Skin of body (tissue), 3 donors: ENCODE data around the gene IGSF3. TPM values are rescaled to one million over a fixed set of nuclear protein-coding genes. Genes with fewer than 3 reads are reported as not detected.

Experiments
- DNase-seq: peaks from one replicate; lab custom pipeline; 2025; lab: John Stamatoyannopoulos, UW
- small RNA-seq: library from RNA; depleted of rRNA; stranded (forward); fragments of <200 nt; gene quantifications from one replicate; pipeline ENCODE3, GENCODE V24; 2014; ENCODE audit warnings: low replicate concordance
- total RNA-seq: library from RNA; depleted of rRNA; stranded (reverse); fragments of >200 nt; gene quantifications from one replicate; pipeline ENCODE4 v1.2.3, GENCODE V29; 2014

IGSF3 gene
- total RNA-seq, 1 donor from 2014 or later = 47.0 TPM

DNA sequence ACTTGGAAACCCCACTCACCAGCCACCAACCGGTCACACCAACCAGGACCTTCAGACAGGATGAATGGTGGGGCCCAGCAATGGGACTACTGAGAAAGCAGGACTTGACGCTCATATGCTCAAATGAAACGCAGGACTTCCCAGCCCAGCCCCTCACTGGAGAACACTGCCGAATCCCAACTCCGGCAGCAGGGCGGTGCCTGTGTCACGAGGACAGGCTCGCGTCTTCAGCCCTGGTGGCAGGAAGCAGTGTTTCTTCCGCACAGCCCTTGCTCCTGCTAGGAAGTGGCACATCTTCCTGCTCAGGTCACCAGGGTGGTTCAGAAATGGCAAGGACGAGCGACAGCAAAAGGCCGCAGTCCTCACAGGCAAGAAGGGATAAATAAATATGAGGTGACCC, 135.6 kb downstream of the IGSF3 start:
- no peak for DNase-seq

DNA sequence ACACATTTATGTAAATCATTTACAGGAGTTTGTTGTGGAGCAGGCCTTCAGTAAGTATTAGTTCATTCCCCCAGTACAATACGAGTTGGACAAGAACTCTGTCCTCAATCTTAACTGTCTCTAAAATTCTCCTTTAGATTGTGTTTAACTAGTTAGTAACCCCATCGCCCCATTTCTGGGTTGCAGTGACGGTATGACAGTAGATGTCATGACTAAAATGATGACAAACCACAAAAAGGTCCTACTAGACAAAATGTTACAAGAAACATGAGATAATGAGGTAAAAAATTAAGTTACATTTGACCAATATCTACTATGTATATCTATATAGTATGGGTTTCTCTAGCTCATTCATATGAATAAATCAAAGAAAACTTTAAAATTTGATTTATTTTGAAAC, 137.9 kb downstream of the IGSF3 start:
- DNase-seq = no peak

DNA sequence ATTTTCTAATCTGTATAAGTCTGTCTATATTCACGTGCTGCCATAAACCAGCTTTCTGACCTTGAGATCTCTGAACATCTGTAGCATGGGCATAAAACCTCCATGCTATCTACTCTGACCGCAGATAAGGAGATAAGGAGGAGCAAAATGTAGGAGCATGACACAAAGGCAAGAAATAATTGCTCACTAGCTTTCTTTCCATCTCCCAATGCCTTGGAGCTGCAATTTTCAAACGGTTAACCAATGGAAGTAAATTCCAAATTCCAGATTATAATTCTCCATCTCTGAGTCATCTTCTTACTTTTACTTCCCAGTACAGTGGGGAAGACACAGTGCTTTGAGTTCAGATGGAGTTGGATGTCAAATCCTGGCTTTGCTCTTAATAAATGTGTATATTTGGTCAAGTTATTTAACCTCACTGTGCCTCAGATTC, 138.3 kb downstream of the IGSF3 start:
- no peak for DNase-seq

DNA sequence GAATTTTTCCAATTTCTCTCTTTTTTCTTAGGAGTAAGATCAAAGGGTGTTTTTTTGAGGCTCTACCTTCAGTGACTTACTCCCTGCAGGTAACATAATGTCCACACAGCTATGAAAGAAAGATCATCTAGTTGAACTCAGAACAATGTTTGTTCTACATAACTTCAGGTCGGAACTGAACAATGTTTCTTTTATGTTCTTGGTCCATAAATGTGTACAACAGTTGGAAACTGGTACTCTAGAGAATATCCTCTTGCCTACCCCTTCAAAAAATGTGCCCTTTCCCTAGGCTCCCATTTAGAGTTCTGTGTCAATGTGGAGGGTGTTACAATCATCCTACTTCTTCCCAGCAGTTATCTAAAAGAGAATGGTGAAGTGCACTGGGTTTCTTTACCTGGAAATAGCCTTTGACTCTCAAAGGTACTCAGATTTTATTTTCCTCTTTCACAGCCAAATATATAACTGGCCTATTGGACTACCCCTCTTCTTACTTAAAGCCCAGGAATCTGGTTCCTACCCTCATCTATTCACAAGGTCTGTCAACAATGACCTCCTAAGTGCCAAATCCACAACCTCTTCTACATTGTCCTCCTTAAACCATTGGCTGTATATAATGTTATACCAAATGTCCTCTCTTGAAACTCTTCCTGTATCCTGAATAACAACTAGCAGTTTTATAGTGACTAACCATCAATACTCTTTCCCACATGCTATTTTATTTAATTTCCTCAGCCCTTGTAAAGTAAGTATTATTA, 139.0 kb downstream of the IGSF3 start:
- DNase-seq = no peak

DNA sequence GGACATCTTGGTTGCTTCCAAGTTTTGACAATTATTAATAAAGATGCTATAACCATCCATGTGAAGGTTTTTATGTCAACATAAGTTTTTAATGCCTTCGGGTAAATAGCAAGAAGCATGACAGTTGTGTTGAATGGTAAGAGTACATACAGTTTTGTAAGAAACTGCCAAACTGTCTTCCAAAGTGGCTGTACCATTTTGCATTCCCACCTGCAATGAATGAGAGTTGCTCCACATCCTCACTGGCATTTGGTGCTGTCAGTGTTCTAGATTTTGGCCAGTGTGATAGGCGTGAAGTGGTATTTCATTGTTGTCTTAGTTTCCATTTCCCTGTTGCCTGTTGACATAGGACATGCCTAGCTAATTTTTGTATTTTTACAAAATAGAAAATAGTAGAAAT, 142.1 kb downstream of the IGSF3 start:
- DNase-seq = no peak

Small RNA genes lying within 50 kb of the gene (small RNA-seq; reads per million reads assigned to genes)
- not detected for gene MIR320B1
- not detected for gene MIR548AC

Other genes starting within 250 kb of the IGSF3 start
- gene CD58, start 96.7 kb downstream of the IGSF3 start, total RNA-seq = 18.0 TPM
- gene CD2, start 86.7 kb upstream of the IGSF3 start, total RNA-seq = 0.49 TPM
- gene PTGFRN, start 242.2 kb upstream of the IGSF3 start, total RNA-seq = 113 TPM